Measurements from ENCODE around the gene ACOXL.
"Not testable (repeated sequence)": the region's sequence is repeated elsewhere in the genome, so short reads cannot be mapped to it uniquely, and the experiment has no call there.

The ACOXL gene

GRCh38 chr2:111044066-111044465 is 311.7 kb downstream of the ACOXL start:
- no peak for DNase-seq

GRCh38 chr2:111045236-111045635 is 312.9 kb downstream of the ACOXL start:
- not testable (repeated sequence) for DNase-seq

GRCh38 chr2:111045771-111046444 is 313.5 kb downstream of the ACOXL start:
- no peak for DNase-seq

- DNase-seq = no peak
Measured at GRCh38 chr2:111046670-111047069, 314.3 kb downstream of the ACOXL start.

- no peak for DNase-seq
Measured at GRCh38 chr2:111048856-111049768, 316.7 kb downstream of the ACOXL start.

- DNase-seq = no peak
Measured at GRCh38 chr2:111049792-111050640, 317.6 kb downstream of the ACOXL start.

GRCh38 chr2:111050701-111051376 is 318.5 kb downstream of the ACOXL start:
- DNase-seq = no peak

GRCh38 chr2:111052621-111053020 is 320.2 kb downstream of the ACOXL start:
- no peak for DNase-seq

GRCh38 chr2:111053266-111053665 is 320.9 kb downstream of the ACOXL start:
- DNase-seq = no peak

GRCh38 chr2:111053825-111054515 is 321.6 kb downstream of the ACOXL start:
- DNase-seq = no peak

GRCh38 chr2:111054791-111055691 is 322.7 kb downstream of the ACOXL start:
- no peak for DNase-seq

- DNase-seq = no peak
Measured at GRCh38 chr2:111055735-111056134, 323.4 kb downstream of the ACOXL start.

- no peak for DNase-seq
Measured at GRCh38 chr2:111057045-111057444, 324.7 kb downstream of the ACOXL start.

- DNase-seq = no peak
Measured at GRCh38 chr2:111057721-111058120, 325.3 kb downstream of the ACOXL start.

GRCh38 chr2:111058264-111058663 is 325.9 kb downstream of the ACOXL start:
- no peak for DNase-seq

- DNase-seq = no peak
Measured at GRCh38 chr2:111061191-111061590, 328.8 kb downstream of the ACOXL start.

- DNase-seq = no peak
Measured at GRCh38 chr2:111062417-111062816, 330.0 kb downstream of the ACOXL start.

GRCh38 chr2:111066062-111066593 is 333.8 kb downstream of the ACOXL start:
- no peak for DNase-seq

GRCh38 chr2:111068435-111069058 is 336.2 kb downstream of the ACOXL start:
- no peak for DNase-seq

GRCh38 chr2:111069722-111070121 is 337.3 kb downstream of the ACOXL start:
- DNase-seq = no peak
